GM13976 (cell line): ENCODE results near the gene CXXC4.
A peak's percentile ranks its signal among the peaks of the same experiment; 100 is the strongest.

Experiments used
- DNase-seq: peaks from one replicate; pipeline ENCODE4 v3.0.0; 2012; ENCODE audit warnings: low spot score
- in situ Hi-C: fragments of 300-500 bp; cut with MboI; formaldehyde crosslinking; loops from one replicate; pipeline ENCODE4 v1.12.0; 2022; ENCODE audit warnings: low sequenced_read_pairs, mixed read lengths, inconsistent platforms; ENCODE audit not compliant: unreplicated experiment
- TF ChIP-seq, protein P1 (sequence below): IDR thresholded peaks from 2 replicates; pipeline ENCODE4 v1.5.1; 2012; ENCODE audit warnings: borderline replicate concordance, mild to moderate bottlenecking; ENCODE audit not compliant: insufficient read depth; ENCODE audit errors: extremely low read depth, missing control alignments, control extremely low read depth

Gene CXXC4

DNA sequence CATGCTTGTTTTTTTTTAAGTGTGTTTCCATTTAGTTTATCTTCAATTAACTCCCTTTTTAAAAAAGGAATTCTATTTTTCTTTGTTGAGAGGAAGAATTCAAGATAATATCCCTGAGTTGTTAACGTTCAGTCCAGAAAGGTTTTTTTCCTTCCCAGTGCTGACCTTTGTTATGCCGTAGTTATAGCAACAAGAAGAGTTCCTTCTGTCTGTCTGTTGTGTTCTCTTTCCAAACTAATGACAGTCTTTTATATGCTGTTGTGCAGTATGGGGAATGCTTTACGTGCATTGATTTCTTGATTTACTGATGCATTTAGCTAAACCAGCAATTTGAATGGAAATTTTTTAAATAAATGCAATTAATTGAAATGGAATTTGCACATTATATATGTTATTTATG lies 6.6 kb upstream of the CXXC4 start:
- TF ChIP-seq, protein P1, sequence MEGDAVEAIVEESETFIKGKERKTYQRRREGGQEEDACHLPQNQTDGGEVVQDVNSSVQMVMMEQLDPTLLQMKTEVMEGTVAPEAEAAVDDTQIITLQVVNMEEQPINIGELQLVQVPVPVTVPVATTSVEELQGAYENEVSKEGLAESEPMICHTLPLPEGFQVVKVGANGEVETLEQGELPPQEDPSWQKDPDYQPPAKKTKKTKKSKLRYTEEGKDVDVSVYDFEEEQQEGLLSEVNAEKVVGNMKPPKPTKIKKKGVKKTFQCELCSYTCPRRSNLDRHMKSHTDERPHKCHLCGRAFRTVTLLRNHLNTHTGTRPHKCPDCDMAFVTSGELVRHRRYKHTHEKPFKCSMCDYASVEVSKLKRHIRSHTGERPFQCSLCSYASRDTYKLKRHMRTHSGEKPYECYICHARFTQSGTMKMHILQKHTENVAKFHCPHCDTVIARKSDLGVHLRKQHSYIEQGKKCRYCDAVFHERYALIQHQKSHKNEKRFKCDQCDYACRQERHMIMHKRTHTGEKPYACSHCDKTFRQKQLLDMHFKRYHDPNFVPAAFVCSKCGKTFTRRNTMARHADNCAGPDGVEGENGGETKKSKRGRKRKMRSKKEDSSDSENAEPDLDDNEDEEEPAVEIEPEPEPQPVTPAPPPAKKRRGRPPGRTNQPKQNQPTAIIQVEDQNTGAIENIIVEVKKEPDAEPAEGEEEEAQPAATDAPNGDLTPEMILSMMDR, result no peak
- DNase-seq, result no peak
- in situ Hi-C loops, result no loop called here

DNA sequence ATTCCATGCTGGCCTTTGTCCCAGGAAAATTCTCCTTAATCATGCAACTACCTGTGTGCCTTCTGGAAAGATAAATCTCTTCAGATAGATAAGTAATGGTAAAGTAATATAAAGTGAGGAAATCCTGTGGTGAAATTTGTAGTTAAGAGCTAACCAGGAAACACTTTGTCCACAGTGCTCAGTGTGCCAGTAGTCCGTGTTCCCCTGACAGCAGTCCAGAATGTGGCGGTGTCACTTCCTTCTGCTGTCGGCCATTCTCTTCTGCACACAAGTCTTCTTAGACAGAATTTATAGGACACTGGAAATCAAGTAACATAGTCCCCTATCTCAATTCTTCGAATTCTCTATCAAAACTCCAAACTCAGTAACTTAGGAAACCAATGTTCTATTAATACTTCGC lies 5.7 kb upstream of the CXXC4 start:
- in situ Hi-C loops, result no loop called here
- TF ChIP-seq, protein P1, result no peak
- DNase-seq, result no peak

DNA sequence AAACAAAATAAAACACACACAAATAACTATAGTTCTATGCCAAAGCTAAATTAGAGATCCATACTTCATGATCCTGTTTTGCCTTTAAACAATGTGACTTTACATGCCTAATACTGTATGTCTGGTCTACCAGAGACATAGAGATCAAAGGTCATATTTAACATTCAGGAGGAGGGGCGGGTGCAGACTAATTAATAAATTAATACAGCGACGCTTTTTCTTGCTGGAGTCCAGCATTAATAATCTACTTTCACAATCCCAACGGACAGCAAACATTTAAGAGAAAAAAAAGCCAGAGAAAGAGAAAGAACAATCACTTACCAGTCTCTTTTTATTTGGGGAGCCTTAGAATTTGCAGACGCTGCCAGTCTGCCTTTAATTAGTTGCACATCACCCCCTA lies 509 bp downstream of the CXXC4 start:
- TF ChIP-seq, protein P1, result no peak
- in situ Hi-C loops, result loop anchor here (25.0 kb wide), 1 partner anchor 968 kb away; the partner anchor contains the start of gene PPA2
- no peak for DNase-seq

DNA sequence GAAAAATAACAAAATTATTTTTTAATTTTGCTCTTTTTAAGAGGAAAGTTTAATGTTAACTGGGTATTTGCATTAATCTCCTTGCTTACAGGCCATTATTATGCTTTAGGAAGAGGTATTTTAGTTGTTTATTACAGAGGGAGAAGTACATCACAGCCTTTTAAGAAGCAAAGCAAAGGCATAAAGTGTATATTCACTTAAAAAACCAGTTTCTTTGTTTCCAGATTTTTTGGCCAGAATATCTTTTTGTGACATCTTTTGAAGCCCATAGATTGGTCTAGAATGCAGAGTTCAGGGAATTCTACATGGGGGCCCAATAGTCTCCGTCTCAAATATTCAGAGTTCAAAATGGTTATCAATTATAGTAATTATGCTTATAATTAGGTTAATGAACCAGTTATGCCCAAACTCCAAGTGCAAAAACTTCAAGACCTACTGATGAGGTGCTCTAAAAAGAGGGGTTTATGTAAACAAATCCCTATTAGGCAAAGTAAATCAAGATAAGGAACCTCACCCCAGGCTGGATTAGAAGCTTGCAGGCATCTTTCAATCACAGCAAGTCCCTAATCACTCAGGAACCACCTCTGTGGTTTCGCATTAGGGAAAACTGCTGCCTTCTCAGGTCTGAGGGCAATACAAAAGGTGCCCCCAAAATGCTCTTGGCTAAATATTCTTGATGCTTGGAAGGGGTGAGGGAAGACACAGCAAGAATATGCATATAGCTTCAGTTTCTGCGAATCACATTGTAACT lies 1.4 kb downstream of the CXXC4 start:
- TF ChIP-seq, protein P1, result no peak
- DNase-seq, result no peak
- in situ Hi-C loops, result loop anchor here (25.0 kb wide), 1 partner anchor 969 kb away; the partner anchor contains the start of gene PPA2

DNA sequence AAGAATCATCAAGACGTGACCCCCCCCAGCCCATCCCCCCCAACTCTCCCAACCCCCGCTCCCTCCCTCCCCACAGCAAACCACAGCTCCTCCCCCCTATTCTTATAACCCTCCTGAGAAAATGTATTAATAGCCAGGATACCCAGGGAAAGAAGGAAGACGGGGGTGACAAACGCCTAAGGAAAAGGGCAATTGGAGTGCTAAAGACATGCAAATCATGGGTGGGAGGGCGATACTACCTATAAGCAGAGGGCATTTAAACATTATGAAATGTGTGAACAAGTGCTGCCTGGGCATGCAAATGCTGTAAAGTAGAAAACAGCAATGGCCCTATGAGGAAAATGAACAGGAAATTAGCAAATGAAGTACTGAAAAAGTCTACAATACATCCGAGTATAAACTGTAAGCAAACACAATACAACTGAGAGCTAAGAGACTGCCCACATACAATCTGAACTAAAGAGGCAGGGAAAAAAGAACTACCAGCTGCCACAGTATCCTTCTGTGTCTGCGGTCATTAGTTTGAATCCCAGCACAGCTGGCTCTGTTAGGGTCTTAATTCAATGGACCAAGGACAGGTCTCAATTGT lies 2.4 kb downstream of the CXXC4 start:
- TF ChIP-seq, protein P1, result no peak
- in situ Hi-C loops, result loop anchor here (25.0 kb wide), 1 partner anchor 970 kb away; the partner anchor contains the start of gene PPA2
- DNase-seq, result peak; percentile 56

DNA sequence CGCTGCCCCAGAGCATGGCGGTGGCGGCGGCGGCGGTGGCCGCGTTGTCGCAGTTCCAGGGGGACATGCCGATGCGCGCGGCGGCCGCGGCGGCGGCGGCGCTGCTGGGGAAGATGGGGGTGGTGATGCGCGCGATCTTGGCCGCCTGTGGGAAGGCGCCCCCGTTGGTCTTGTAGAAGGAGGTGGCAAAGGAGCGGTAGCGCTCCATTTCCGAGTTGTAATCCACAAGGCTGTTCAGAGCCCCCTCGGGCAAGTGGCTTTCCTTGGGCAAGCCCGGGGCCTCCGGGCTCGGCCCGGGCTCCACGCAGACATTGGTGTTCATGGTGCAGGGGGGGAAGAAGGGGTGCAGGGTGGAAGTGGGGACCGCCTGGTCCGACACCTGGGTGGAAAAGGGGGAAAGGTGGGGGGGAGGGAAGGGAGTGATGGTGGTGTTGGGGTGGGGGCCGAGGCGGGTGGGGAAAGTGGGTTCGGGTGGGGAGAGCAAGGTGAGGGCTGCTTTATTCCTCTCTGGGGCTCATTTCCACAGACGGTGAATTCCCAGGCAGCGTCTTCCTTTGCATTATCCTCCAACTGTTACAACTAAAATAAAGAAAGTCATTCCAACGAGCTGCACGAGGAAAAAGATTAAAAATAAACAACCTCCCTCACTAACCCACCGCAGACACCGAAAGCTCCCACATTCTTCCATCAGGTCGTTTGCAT lies 3.1 kb downstream of the CXXC4 start:
- peak; percentile 61 for DNase-seq
- in situ Hi-C loops, result loop anchor here (25.0 kb wide), 1 partner anchor 971 kb away; the partner anchor contains the start of gene PPA2
- TF ChIP-seq, protein P1, result no peak
